Smooth muscle cell (in vitro differentiated cells): ENCODE data around the gene CD46. TPM values are rescaled to one million over a fixed set of nuclear protein-coding genes. Genes with fewer than 3 reads are reported as not detected.

Experiments used
- DNase-seq: peaks from one replicate; lab custom pipeline; 2025; ENCODE audit not compliant: unreplicated experiment; lab: John Stamatoyannopoulos, UW
- H2AFZ ChIP-seq: fragments of 200-600 bp; sonication (generic); 2 replicates; pipeline ENCODE4 v1.6.0; 2016; ENCODE audit warnings: antibody characterized with exemption, low read depth, mild to moderate bottlenecking
- H3F3A ChIP-seq: fragments of 200-600 bp; sonication (generic); 2 replicates; pipeline ENCODE4 v1.6.0; 2017; ENCODE audit warnings: antibody characterized with exemption, low read depth
- H3K27ac ChIP-seq: fragments of 200-600 bp; sonication (generic); 2 replicates; pipeline ENCODE4 v1.5.1; 2016; ENCODE audit warnings: low read depth, mild to moderate bottlenecking
- H3K27me3 ChIP-seq: fragments of 200-600 bp; sonication (generic); 2 replicates; pipeline ENCODE4 v1.6.1; 2016; ENCODE audit warnings: low read depth, mild to moderate bottlenecking
- H3K36me3 ChIP-seq: fragments of 200-600 bp; sonication (generic); 2 replicates; pipeline ENCODE4 v1.5.1; 2016; ENCODE audit warnings: low read depth
- H3K4me1 ChIP-seq: fragments of 200-600 bp; sonication (generic); 2 replicates; pipeline ENCODE4 v1.5.1; 2016; ENCODE audit warnings: low read depth
- H3K4me2 ChIP-seq: fragments of 200-600 bp; sonication (generic); 2 replicates; pipeline ENCODE4 v1.6.0; 2016; ENCODE audit warnings: mild to moderate bottlenecking
- H3K4me3 ChIP-seq: fragments of 200-600 bp; sonication (generic); 2 replicates; pipeline ENCODE4 v1.5.1; 2016; ENCODE audit warnings: mild to moderate bottlenecking
- H3K79me2 ChIP-seq: fragments of 200-600 bp; sonication (generic); 2 replicates; pipeline ENCODE4 v1.6.0; 2016; ENCODE audit warnings: low read depth, mild to moderate bottlenecking
- H3K9ac ChIP-seq: fragments of 200-600 bp; sonication (generic); 2 replicates; pipeline ENCODE4 v1.6.0; 2016; ENCODE audit warnings: low read depth
- H3K9me3 ChIP-seq: fragments of 200-600 bp; sonication (generic); replicated peaks from 2 replicates; pipeline ENCODE4 v1.5.1; 2016; ENCODE audit warnings: low read depth
- H4K20me1 ChIP-seq: fragments of 200-600 bp; sonication (generic); 2 replicates; pipeline ENCODE4 v1.6.0; 2016; ENCODE audit warnings: low read depth
- CTCF ChIP-seq: fragments of 200-600 bp; sonication (generic); IDR thresholded peaks from 2 replicates; pipeline ENCODE4 v1.5.1; 2017; ENCODE audit warnings: borderline replicate concordance, mild to moderate bottlenecking, antibody characterized with exemption; ENCODE audit not compliant: insufficient read depth, poor library complexity, severe bottlenecking
- WGBS: methylation state at CpG from one replicate; pipeline ENCODE4 v1.1.7; 2016; ENCODE audit warnings: low lambda C conversion rate; 5-methylcytosine and 5-hydroxymethylcytosine counted together
- polyA plus RNA-seq: library from polyadenylated mRNA; unstranded; fragments of >200 nt; fragmentation: Nextera tagmentation; extraction: Ambion mirVana; gene quantifications from 2 replicates; pipeline ENCODE4 v1.2.1, GENCODE V29; 2016
- total RNA-seq: library from RNA; depleted of rRNA; stranded (reverse); fragments of >200 nt; gene quantifications from 2 replicates; pipeline ENCODE4 v1.2.3, GENCODE V29; 2014

CD46 gene
- total and polyA plus RNA-seq, 2 experiments from 2014 or later: 117 to 234 TPM

GRCh38 chr1:207838156-207839082 lies 86.6 kb downstream of the CD46 start:
- DNase-seq: no peak
- no peak overlapping the region for H3K4me3 ChIP-seq
- peak overlapping the region; percentile 19 for H3K27ac ChIP-seq
- H3F3A ChIP-seq: no peaks in the 10 kb centered on the region
- TF ChIP-seq CTCF: no peak
- WGBS: 59% methylated on average over 15 of the region's 15 CpGs
- no peaks in the 10 kb centered on the region for H4K20me1 ChIP-seq
- H3K9me3 ChIP-seq: no peaks in the 10 kb centered on the region
- no peaks in the 10 kb centered on the region for H3K36me3 ChIP-seq
- no peak overlapping the region for H3K9ac ChIP-seq
- H3K4me2 ChIP-seq: no peak overlapping the region
- no peak overlapping the region for H2AFZ ChIP-seq
- peaks cover 3% of the 10 kb centered on the region for H3K4me1 ChIP-seq
- H3K79me2 ChIP-seq: no peaks in the 10 kb centered on the region
- no peaks in the 10 kb centered on the region for H3K27me3 ChIP-seq

GRCh38 chr1:207839083-207839413 lies 87.2 kb downstream of the CD46 start:
- H3K27ac ChIP-seq: no peak overlapping the region
- no peaks in the 10 kb centered on the region for H3K9me3 ChIP-seq
- no peaks in the 10 kb centered on the region for H3F3A ChIP-seq
- no peaks in the 10 kb centered on the region for H3K27me3 ChIP-seq
- peaks cover 3% of the 10 kb centered on the region for H3K4me1 ChIP-seq
- DNase-seq: no peak
- H3K36me3 ChIP-seq: no peaks in the 10 kb centered on the region
- no peak for TF ChIP-seq CTCF
- no peak overlapping the region for H3K4me3 ChIP-seq
- no peak overlapping the region for H3K4me2 ChIP-seq
- no peak overlapping the region for H2AFZ ChIP-seq
- H4K20me1 ChIP-seq: no peaks in the 10 kb centered on the region
- H3K9ac ChIP-seq: no peak overlapping the region
- H3K79me2 ChIP-seq: no peaks in the 10 kb centered on the region

- H3K27me3 ChIP-seq: no peaks in the 10 kb centered on the region
- H3K4me2 ChIP-seq: no peak overlapping the region
- DNase-seq: no peak
- no peaks in the 10 kb centered on the region for H3K36me3 ChIP-seq
- no peak for TF ChIP-seq CTCF
- no peak overlapping the region for H3K4me3 ChIP-seq
- no peaks in the 10 kb centered on the region for H4K20me1 ChIP-seq
- no peak overlapping the region for H2AFZ ChIP-seq
- H3K27ac ChIP-seq: no peak overlapping the region
- H3K79me2 ChIP-seq: no peaks in the 10 kb centered on the region
- no peaks in the 10 kb centered on the region for H3F3A ChIP-seq
- no peak overlapping the region for H3K9ac ChIP-seq
- H3K9me3 ChIP-seq: no peaks in the 10 kb centered on the region
- H3K4me1 ChIP-seq: peaks cover 3% of the 10 kb centered on the region
- WGBS: 85% methylated on average over 2 of the region's 2 CpGs
Observed at GRCh38 chr1:207840380-207840779, 88.5 kb downstream of the CD46 start.

- Histone ChIP-seq H3F3A (no peaks in the 10 kb centered on the region), H3K4me2 (no peak overlapping the region), H3K79me2 (no peaks in the 10 kb centered on the region), H3K4me1 (peaks cover 3% of the 10 kb centered on the region), H4K20me1 (no peaks in the 10 kb centered on the region), H2AFZ (no peak overlapping the region), H3K9me3 (no peaks in the 10 kb centered on the region), H3K36me3 (no peaks in the 10 kb centered on the region), H3K4me3 (no peak overlapping the region), H3K9ac (no peak overlapping the region), H3K27ac (no peak overlapping the region), H3K27me3 (no peaks in the 10 kb centered on the region)
- WGBS: 82% methylated on average over 1 of the region's 1 CpG
- no peak for DNase-seq
- TF ChIP-seq CTCF: no peak
Observed at GRCh38 chr1:207841293-207841692, 89.4 kb downstream of the CD46 start.
